ENCODE data around the gene CCL14. TPM values are rescaled to one million over a fixed set of nuclear protein-coding genes. Genes with fewer than 3 reads are reported as not detected.
A peak's percentile ranks its signal among the peaks of the same experiment; 100 is the strongest.

Gene CCL14
- 10 to 100 TPM in 1 of 4 donors, 1 to 10 TPM in 3; 5.4 to 61.9 (median 6.3) TPM for polyA plus RNA-seq
- long read RNA-seq, donor 1 = 0 reads
- long read RNA-seq, donor 2, transcript CCL14-202 (3 exons, 898 nt) = major isoform, 5 of 6 reads
- long read RNA-seq, donor 2, partial matches to known transcripts = 0 of 6 reads
- long read RNA-seq, donor 2, other reads (novel, unspliced or antisense) = 0 of 6 reads
- long read RNA-seq, donor 3, transcript CCL14-201 (2 exons, 3,265 nt) = minor isoform, 5 of 14 reads
- long read RNA-seq, donor 3, transcript CCL14-202 (3 exons, 898 nt) = major isoform, 7 of 14 reads
- long read RNA-seq, donor 3, partial matches to known transcripts = 0 of 14 reads
- long read RNA-seq, donor 3, other reads (novel, unspliced or antisense) = 0 of 14 reads
- long read RNA-seq, donor 4 = 0 reads
- long read RNA-seq, donor 5, partial matches to known transcripts = 0 of 3 reads
- long read RNA-seq, donor 5, other reads (novel, unspliced or antisense) = 0 of 3 reads
- long read RNA-seq, donor 6, transcript CCL14-202 (3 exons, 898 nt) = major isoform, 7 of 8 reads
- long read RNA-seq, donor 6, partial matches to known transcripts = 0 of 8 reads
- long read RNA-seq, donor 6, other reads (novel, unspliced or antisense) = 0 of 8 reads
- long read RNA-seq, donor 7, transcript CCL14-202 (3 exons, 898 nt) = major isoform, 12 of 12 reads
- long read RNA-seq, donor 7, partial matches to known transcripts = 0 of 12 reads
- long read RNA-seq, donor 7, other reads (novel, unspliced or antisense) = 0 of 12 reads
- long read RNA-seq, donor 8, transcript CCL14-202 (3 exons, 898 nt) = major isoform, 5 of 5 reads
- long read RNA-seq, donor 8, partial matches to known transcripts = 0 of 5 reads
- long read RNA-seq, donor 8, other reads (novel, unspliced or antisense) = 0 of 5 reads
- long read RNA-seq, donor 9, partial matches to known transcripts = 0 of 2 reads
- long read RNA-seq, donor 9, other reads (novel, unspliced or antisense) = 0 of 2 reads
- long read RNA-seq, donor 10, transcript CCL14-202 (3 exons, 898 nt) = major isoform, 29 of 34 reads
- long read RNA-seq, donor 10, partial matches to known transcripts = 0 of 34 reads
- long read RNA-seq, donor 10, other reads (novel, unspliced or antisense) = 0 of 34 reads

- no peak for DNase-seq
- no peak for FAIRE-seq
- no peaks in the 10 kb centered on the region for H3K9me3 ChIP-seq (ENCODE audit: control insufficient read depth in 2 of 2, insufficient read depth in 1 of 2, low read depth in 1 of 2, low read length in 1 of 2)
- WGBS, 3 donors = 68 to 96% (median 89%) methylated on average over 1 of the region's 1 CpG
- no peak within 1 kb of the TSS for H3K4me3 ChIP-seq (ENCODE audit: low read depth in 1 of 3, low read length in 3 of 3)
- no peaks in the 10 kb centered on the region for H3K27me3 ChIP-seq (ENCODE audit: control insufficient read depth in 3 of 3, insufficient read depth in 3 of 3, low read length in 3 of 3)
- H3K4me1 ChIP-seq (ENCODE audit: control insufficient read depth in 3 of 3, insufficient read depth in 2 of 3, low read depth in 1 of 3, low read length in 2 of 3) = peaks cover 0 to 19% (median 0%) of the 10 kb centered on the region in 3 donors
- H3K36me3 ChIP-seq (ENCODE audit: control insufficient read depth in 3 of 3, insufficient read depth in 2 of 3, low read depth in 1 of 3, low read length in 3 of 3) = peaks cover 0 to 26% (median 0%) of the 10 kb centered on the region in 3 donors
- H3K27ac ChIP-seq (ENCODE audit: low read depth in 1 of 3, low read length in 2 of 3) = peak within 1 kb of the TSS in 1 of 3 donors; percentile 17
Measured at GRCh38 chr17:35986643-35987042, at the start of gene CCL14. TSS of gene CCL14 (minus strand) at chr17:35986729. CDS start at chr17:35986649, 80 bp downstream.

- DNase-seq = no peak
- FAIRE-seq = no peak
- H3K4me1 ChIP-seq (ENCODE audit: control insufficient read depth in 3 of 3, insufficient read depth in 2 of 3, low read depth in 1 of 3, low read length in 2 of 3) = peaks cover 0 to 12% (median 6%) of the 10 kb centered on the region in 3 donors
- no peak overlapping the region for H3K4me3 ChIP-seq (ENCODE audit: low read depth in 1 of 3, low read length in 3 of 3)
- no peak overlapping the region for H3K27ac ChIP-seq (ENCODE audit: low read depth in 1 of 3, low read length in 2 of 3)
- no peaks in the 10 kb centered on the region for H3K27me3 ChIP-seq (ENCODE audit: control insufficient read depth in 3 of 3, insufficient read depth in 3 of 3, low read length in 3 of 3)
- no peaks in the 10 kb centered on the region for H3K36me3 ChIP-seq (ENCODE audit: control insufficient read depth in 3 of 3, insufficient read depth in 2 of 3, low read depth in 1 of 3, low read length in 3 of 3)
- 81 to 82% (median 81%) methylated on average over 4 of the region's 4 CpGs for WGBS, 3 donors
- no peaks in the 10 kb centered on the region for H3K9me3 ChIP-seq (ENCODE audit: control insufficient read depth in 2 of 2, insufficient read depth in 1 of 2, low read depth in 1 of 2, low read length in 1 of 2)
Measured at GRCh38 chr17:36036235-36036634, 49.7 kb upstream of the CCL14 start.

DNA sequence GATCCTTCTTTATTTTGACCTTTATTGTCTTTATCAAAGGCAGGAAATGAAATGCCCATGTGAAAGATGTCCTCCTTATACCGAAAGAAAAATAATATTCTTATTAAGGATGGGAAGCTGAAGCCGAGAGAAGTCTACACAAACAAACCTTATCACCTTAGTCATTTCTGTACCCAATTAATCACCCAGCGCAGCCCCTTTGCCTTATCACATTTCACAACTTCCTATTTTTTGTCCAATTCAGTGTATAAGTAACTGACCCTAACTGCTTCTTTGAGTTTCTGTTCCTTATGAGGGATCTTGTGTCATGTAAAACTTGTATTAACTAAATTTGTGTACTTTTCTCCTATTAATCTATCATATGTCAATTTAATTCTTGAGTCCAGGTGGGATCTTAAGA lies 47.6 kb upstream of the CCL14 start:
- WGBS, 3 donors = 6 to 22% (median 16%) methylated on average over 3 of the region's 3 CpGs
- Histone ChIP-seq H3K4me1 (ENCODE audit: control insufficient read depth in 3 of 3, insufficient read depth in 2 of 3, low read depth in 1 of 3, low read length in 2 of 3) (peaks cover 0 to 25% (median 11%) of the 10 kb centered on the region in 3 donors), H3K4me3 (ENCODE audit: low read depth in 1 of 3, low read length in 3 of 3) (no peak overlapping the region), H3K9me3 (ENCODE audit: control insufficient read depth in 2 of 2, insufficient read depth in 1 of 2, low read depth in 1 of 2, low read length in 1 of 2) (no peaks in the 10 kb centered on the region), H3K27ac (ENCODE audit: low read depth in 1 of 3, low read length in 2 of 3) (no peak overlapping the region), H3K27me3 (ENCODE audit: control insufficient read depth in 3 of 3, insufficient read depth in 3 of 3, low read length in 3 of 3) (no peaks in the 10 kb centered on the region), H3K36me3 (ENCODE audit: control insufficient read depth in 3 of 3, insufficient read depth in 2 of 3, low read depth in 1 of 3, low read length in 3 of 3) (no peaks in the 10 kb centered on the region)
- no peak for FAIRE-seq
- DNase-seq = no peak

DNA sequence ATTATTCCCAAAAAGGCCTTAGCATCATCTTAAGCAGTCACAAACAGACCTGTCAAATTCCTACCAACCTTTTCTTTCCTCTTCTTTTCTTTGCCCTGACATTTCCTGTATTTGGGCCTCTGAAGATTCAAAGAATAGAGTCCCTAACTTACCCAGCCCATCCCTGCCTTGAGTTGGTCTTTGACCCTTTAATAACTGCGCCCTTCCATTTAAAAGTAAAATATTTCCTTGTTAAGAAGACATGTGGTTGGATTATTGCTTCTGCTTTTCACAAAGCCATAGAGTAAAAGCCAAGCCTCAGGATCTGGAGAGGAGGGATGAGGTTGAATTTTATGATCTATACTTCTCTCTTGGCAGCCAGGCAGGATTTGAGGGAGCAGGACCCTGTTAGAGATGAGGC lies 44.4 kb upstream of the CCL14 start:
- Histone ChIP-seq H3K36me3 (ENCODE audit: control insufficient read depth in 3 of 3, insufficient read depth in 2 of 3, low read depth in 1 of 3, low read length in 3 of 3) (no peaks in the 10 kb centered on the region), H3K27ac (ENCODE audit: low read depth in 1 of 3, low read length in 2 of 3) (peak overlapping the region; percentile 68 to 79 (median 73)), H3K27me3 (ENCODE audit: control insufficient read depth in 3 of 3, insufficient read depth in 3 of 3, low read length in 3 of 3) (no peaks in the 10 kb centered on the region), H3K9me3 (ENCODE audit: control insufficient read depth in 2 of 2, insufficient read depth in 1 of 2, low read depth in 1 of 2, low read length in 1 of 2) (no peaks in the 10 kb centered on the region), H3K4me1 (ENCODE audit: control insufficient read depth in 3 of 3, insufficient read depth in 2 of 3, low read depth in 1 of 3, low read length in 2 of 3) (peaks cover 0 to 25% (median 13%) of the 10 kb centered on the region in 3 donors), H3K4me3 (ENCODE audit: low read depth in 1 of 3, low read length in 3 of 3) (no peak overlapping the region)
- 16 to 65% (median 37%) methylated on average over 1 of the region's 1 CpG for WGBS, 3 donors
- FAIRE-seq (no peak), DNase-seq (peak; percentile 70 to 87)

DNA sequence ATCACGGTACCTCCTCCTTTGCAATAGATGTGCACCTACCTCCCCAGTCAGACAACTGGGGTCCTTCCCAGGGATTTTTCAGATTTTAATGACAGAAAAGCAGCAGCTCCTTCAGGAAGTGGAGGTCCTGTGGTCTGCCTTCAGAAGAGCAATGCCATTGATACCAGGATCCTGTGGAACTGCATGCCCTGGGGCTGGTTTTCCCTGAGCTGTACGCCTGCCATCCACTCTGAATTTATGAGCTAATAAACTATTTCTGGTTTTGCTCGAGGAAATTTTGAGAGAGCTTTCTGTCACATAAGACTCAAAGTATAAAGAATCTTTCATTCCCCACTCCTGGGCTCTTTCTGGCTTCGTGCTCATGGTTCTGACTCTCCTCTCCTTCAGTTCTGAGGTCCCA lies 41.2 kb upstream of the CCL14 start:
- H3K9me3 ChIP-seq (ENCODE audit: control insufficient read depth in 2 of 2, insufficient read depth in 1 of 2, low read depth in 1 of 2, low read length in 1 of 2) = peaks cover 0 to 6% of the 10 kb centered on the region in 2 donors
- DNase-seq = no peak
- peaks cover 3 to 20% (median 13%) of the 10 kb centered on the region in 3 donors for H3K4me1 ChIP-seq (ENCODE audit: control insufficient read depth in 3 of 3, insufficient read depth in 2 of 3, low read depth in 1 of 3, low read length in 2 of 3)
- no peak for FAIRE-seq
- H3K4me3 ChIP-seq (ENCODE audit: low read depth in 1 of 3, low read length in 3 of 3) = no peak overlapping the region
- no peaks in the 10 kb centered on the region for H3K36me3 ChIP-seq (ENCODE audit: control insufficient read depth in 3 of 3, insufficient read depth in 2 of 3, low read depth in 1 of 3, low read length in 3 of 3)
- H3K27me3 ChIP-seq (ENCODE audit: control insufficient read depth in 3 of 3, insufficient read depth in 3 of 3, low read length in 3 of 3) = no peaks in the 10 kb centered on the region
- H3K27ac ChIP-seq (ENCODE audit: low read depth in 1 of 3, low read length in 2 of 3) = no peak overlapping the region
- WGBS, 3 donors = 68 to 84% (median 71%) methylated on average over 4 of the region's 4 CpGs

DNA sequence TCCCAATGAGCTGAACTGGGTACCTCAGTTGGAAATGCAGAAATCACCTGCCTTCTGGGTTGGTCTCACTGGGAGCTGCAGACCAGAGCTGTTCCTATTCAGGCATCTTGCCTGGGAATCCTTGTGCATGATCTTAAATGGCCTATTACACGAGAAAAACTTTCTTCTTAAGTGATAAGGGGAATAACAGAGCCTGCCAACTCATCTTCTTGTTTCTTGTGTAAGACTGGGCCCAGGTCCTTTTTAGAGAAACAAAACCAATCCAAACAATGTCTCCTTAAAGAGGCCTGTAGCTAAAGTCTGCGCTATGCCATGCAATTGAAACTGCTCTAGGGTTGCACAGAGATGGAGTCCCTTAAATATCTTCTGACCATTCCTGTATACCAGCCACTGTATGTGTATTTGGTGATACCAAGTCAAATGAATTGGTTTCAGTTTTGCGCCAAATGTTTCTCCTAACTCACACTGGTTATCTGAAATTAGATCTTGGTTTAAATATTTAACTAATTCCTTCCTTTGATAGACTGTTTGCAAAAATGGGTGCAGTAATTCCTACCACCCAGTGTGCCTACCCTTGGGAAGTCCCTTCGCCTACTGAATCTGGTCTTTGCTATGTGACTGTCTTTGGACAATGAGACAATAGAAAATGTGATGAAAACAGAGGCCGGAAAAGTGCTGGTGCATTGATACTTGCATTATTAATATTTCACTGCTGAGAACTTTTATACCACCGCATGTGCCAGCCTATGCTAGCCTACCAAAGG lies 37.8 kb upstream of the CCL14 start:
- Histone ChIP-seq H3K4me1 (ENCODE audit: control insufficient read depth in 3 of 3, insufficient read depth in 2 of 3, low read depth in 1 of 3, low read length in 2 of 3) (peaks cover 0 to 3% (median 2%) of the 10 kb centered on the region in 3 donors), H3K27ac (ENCODE audit: low read depth in 1 of 3, low read length in 2 of 3) (no peak overlapping the region), H3K9me3 (ENCODE audit: control insufficient read depth in 2 of 2, insufficient read depth in 1 of 2, low read depth in 1 of 2, low read length in 1 of 2) (peaks cover 0 to 8% of the 10 kb centered on the region in 2 donors), H3K4me3 (ENCODE audit: low read depth in 1 of 3, low read length in 3 of 3) (no peak overlapping the region), H3K27me3 (ENCODE audit: control insufficient read depth in 3 of 3, insufficient read depth in 3 of 3, low read length in 3 of 3) (no peaks in the 10 kb centered on the region), H3K36me3 (ENCODE audit: control insufficient read depth in 3 of 3, insufficient read depth in 2 of 3, low read depth in 1 of 3, low read length in 3 of 3) (no peaks in the 10 kb centered on the region)
- FAIRE-seq = no peak
- DNase-seq = no peak
- whole genome bisulfite sequencing, 3 donors = 61 to 68% (median 68%) methylated on average over 6 of the region's 6 CpGs

DNA sequence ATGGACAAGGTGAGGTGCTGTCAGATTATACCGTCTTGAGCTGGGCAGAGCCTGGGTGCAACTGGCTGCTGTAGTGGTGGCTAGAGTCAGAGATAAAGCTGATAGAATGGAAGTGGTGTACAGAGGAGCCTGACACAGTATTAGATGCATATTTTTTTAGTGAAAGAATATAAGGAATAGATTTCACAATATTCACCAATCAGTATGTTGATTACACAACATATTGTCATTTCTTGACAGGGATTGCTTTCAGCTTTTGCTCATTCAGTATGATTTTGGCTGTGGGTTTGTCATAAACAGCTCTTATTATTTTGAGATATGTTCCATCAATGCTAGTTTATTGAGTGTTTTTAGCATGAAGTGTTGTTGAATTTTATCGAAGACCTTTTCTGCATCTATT lies 32.9 kb upstream of the CCL14 start:
- H3K9me3 ChIP-seq (ENCODE audit: control insufficient read depth in 2 of 2, insufficient read depth in 1 of 2, low read depth in 1 of 2, low read length in 1 of 2) = peaks cover 0 to 8% of the 10 kb centered on the region in 2 donors
- 91 to 100% (median 93%) methylated on average over 2 of the region's 2 CpGs for WGBS, 3 donors
- H3K27me3 ChIP-seq (ENCODE audit: control insufficient read depth in 3 of 3, insufficient read depth in 3 of 3, low read length in 3 of 3) = no peaks in the 10 kb centered on the region
- no peak for DNase-seq
- H3K4me1 ChIP-seq (ENCODE audit: control insufficient read depth in 3 of 3, insufficient read depth in 2 of 3, low read depth in 1 of 3, low read length in 2 of 3) = peaks cover 0 to 3% (median 0%) of the 10 kb centered on the region in 3 donors
- no peak overlapping the region for H3K4me3 ChIP-seq (ENCODE audit: low read depth in 1 of 3, low read length in 3 of 3)
- no peak overlapping the region for H3K27ac ChIP-seq (ENCODE audit: low read depth in 1 of 3, low read length in 2 of 3)
- no peaks in the 10 kb centered on the region for H3K36me3 ChIP-seq (ENCODE audit: control insufficient read depth in 3 of 3, insufficient read depth in 2 of 3, low read depth in 1 of 3, low read length in 3 of 3)
- FAIRE-seq = no peak

Data from small intestine (tissue), 16 donors.